ENCODE data around the gene SORCS3. TPM values are rescaled to one million over a fixed set of nuclear protein-coding genes. Genes with fewer than 3 reads are reported as not detected.
"Not testable (repeated sequence)": the region's sequence is repeated elsewhere in the genome, so short reads cannot be mapped to it uniquely, and the experiment has no call there.

SORCS3 gene
- total RNA-seq, 1 donor from 2014 or later = 0.31 TPM

DNA sequence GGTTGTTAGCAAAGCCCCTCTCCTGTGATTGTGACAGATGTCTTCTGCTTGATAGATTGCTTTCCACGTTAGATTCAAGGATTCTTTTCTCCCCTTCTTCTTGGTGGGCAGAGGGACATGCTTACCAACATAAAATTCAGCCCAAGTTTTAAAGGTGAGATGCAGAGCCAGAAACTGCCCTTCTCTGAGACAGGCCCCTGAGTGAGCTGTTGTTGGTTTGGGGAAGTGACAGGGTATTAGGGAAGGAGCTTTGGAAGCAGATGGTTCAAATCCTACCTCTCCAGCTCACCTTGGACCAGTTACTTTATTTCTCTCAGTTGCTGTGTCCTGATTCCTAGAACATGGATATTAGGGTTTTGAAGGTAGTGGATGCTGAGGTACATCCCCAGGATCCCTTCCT, 53.0 kb downstream of the SORCS3 start:
- no peak overlapping the region for H3K27ac Mint-ChIP-seq
- DNase-seq (ENCODE audit: low spot score, unreplicated experiment) = no peak
- peaks cover 16% of the 10 kb centered on the region for H3K27me3 Mint-ChIP-seq
- H3K9me3 Mint-ChIP-seq (ENCODE audit: low read depth) = no peaks in the 10 kb centered on the region
- TF ChIP-seq CTCF (IDR thresholded peaks at IDR 0.05; ENCODE audit: unreplicated experiment) = no peak
- H3K36me3 Mint-ChIP-seq (ENCODE audit: insufficient read depth) = no peaks in the 10 kb centered on the region
- no peak overlapping the region for H3K4me3 Mint-ChIP-seq (ENCODE audit: low read depth)
- no peaks in the 10 kb centered on the region for H3K4me1 Mint-ChIP-seq (ENCODE audit: low read depth)

- H3K27ac Mint-ChIP-seq; H3K4me3 Mint-ChIP-seq (ENCODE audit: low read depth): not testable (repeated sequence)
These were observed 62.2 kb downstream of the SORCS3 start for GRCh38 chr10:104703262-104703661.

DNA sequence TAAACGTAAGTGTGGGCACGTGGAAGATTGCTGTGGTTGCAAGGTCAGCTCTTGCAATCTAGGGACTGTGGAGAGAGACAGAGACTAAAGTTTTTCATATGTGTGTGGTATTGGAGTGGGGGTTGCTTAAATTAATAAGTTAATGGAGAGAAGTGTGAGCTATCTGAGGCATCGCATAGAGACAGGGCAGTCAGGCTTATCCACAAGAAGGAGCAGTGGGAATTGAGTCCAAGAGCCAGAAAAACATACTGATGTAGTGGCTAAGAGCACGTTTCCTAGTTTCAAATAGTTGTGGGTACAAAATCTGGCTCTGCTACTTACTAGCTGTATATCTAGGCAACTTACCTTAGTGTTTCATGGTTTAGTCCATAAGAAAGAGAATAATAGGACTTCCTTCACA, 65.8 kb downstream of the SORCS3 start:
- Mint-ChIP-seq H3K27me3 (no peaks in the 10 kb centered on the region), H3K27ac (no peak overlapping the region), H3K36me3 (ENCODE audit: insufficient read depth) (no peaks in the 10 kb centered on the region), H3K4me3 (ENCODE audit: low read depth) (no peak overlapping the region), H3K4me1 (ENCODE audit: low read depth) (peaks cover 3% of the 10 kb centered on the region), H3K9me3 (ENCODE audit: low read depth) (no peaks in the 10 kb centered on the region)
- no peak for TF ChIP-seq CTCF (IDR thresholded peaks at IDR 0.05; ENCODE audit: unreplicated experiment)
- DNase-seq (ENCODE audit: low spot score, unreplicated experiment) = no peak

More at GRCh38 chr10:104703262-104703661, 62.2 kb downstream of the SORCS3 start:
- DNase-seq (ENCODE audit: low spot score, unreplicated experiment); H3K4me1 Mint-ChIP-seq (ENCODE audit: low read depth); H3K9me3 Mint-ChIP-seq (ENCODE audit: low read depth); H3K27me3 Mint-ChIP-seq; H3K36me3 Mint-ChIP-seq (ENCODE audit: insufficient read depth): not testable (repeated sequence)

DNA sequence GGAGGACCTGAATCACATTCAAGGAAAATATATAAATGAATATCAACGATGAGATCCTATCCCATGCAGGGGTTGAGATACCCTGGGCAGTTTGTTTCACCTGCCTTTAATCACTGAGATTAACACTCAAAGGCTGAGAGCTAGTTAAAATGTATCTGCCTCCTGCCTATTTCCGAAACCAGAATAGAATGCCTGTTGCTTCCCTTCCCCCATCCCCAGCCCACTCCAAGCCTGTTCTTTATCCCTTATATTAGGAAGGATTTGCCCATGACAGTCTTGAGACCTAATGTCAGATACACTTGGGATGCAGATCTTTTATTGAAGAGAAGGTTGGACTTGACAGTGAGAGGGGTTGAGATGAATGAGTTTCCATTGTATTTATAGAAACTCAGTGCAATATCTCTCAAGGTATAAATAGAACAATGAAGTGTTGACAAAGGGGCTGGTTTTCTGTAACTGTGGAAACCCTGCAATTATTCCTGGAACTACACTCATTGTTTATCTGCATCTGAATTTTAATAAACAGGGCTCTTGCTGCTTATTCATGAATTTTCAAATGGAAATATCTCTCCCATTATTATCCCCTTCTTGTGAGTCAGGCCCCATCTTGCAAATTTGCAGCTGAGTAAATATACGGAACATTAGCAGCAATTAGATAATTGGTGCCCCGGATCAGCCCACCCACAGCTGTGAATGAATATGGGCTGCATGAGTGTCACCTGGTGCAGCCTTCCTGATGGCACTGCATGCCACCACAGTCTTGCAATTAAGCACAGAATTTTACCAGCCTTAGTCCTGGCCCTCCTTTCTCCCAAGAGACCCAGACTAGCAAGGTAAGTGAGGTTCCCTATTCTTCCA, 66.7 kb downstream of the SORCS3 start:
- no peaks in the 10 kb centered on the region for H3K9me3 Mint-ChIP-seq (ENCODE audit: low read depth)
- no peaks in the 10 kb centered on the region for H3K27me3 Mint-ChIP-seq
- DNase-seq (ENCODE audit: low spot score, unreplicated experiment) = no peak
- no peaks in the 10 kb centered on the region for H3K36me3 Mint-ChIP-seq (ENCODE audit: insufficient read depth)
- no peak for TF ChIP-seq CTCF (IDR thresholded peaks at IDR 0.05; ENCODE audit: unreplicated experiment)
- H3K4me3 Mint-ChIP-seq (ENCODE audit: low read depth) = no peak overlapping the region
- H3K27ac Mint-ChIP-seq = no peak overlapping the region
- peaks cover 3% of the 10 kb centered on the region for H3K4me1 Mint-ChIP-seq (ENCODE audit: low read depth)

DNA sequence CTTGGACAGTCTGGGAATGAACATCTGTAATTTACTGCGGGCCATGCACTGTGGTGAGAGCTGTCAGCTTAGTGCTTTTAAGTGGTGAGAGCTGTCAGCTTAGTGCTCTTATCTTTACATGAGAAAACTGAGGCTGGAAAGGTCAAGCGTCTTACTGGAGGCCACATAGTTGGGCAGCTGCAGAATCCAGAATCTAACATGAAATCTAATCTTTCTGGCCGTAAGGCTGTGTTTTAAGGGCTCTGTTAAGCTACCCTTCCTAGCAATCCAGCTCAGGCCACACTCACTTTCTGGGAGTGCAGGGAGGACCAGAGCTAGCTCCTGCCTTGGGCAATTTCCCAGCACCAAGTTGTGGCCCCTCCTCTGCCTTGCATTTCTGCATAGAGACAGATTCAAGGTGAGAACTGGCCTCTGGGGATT, 70.2 kb downstream of the SORCS3 start:
- TF ChIP-seq CTCF (IDR thresholded peaks at IDR 0.05; ENCODE audit: unreplicated experiment) = no peak
- H3K4me1 Mint-ChIP-seq (ENCODE audit: low read depth) = peaks cover 3% of the 10 kb centered on the region
- no peak for DNase-seq (ENCODE audit: low spot score, unreplicated experiment)
- H3K27ac Mint-ChIP-seq = no peak overlapping the region
- no peaks in the 10 kb centered on the region for H3K36me3 Mint-ChIP-seq (ENCODE audit: insufficient read depth)
- no peak overlapping the region for H3K4me3 Mint-ChIP-seq (ENCODE audit: low read depth)
- no peaks in the 10 kb centered on the region for H3K9me3 Mint-ChIP-seq (ENCODE audit: low read depth)
- no peaks in the 10 kb centered on the region for H3K27me3 Mint-ChIP-seq

- H3K4me1 Mint-ChIP-seq (ENCODE audit: low read depth); DNase-seq (ENCODE audit: low spot score, unreplicated experiment); H3K9me3 Mint-ChIP-seq (ENCODE audit: low read depth); H3K4me3 Mint-ChIP-seq (ENCODE audit: low read depth); H3K27ac Mint-ChIP-seq; H3K36me3 Mint-ChIP-seq (ENCODE audit: insufficient read depth): not testable (repeated sequence)
- peaks cover 11% of the 10 kb centered on the region for H3K27me3 Mint-ChIP-seq
These were observed 89.5 kb downstream of the SORCS3 start for GRCh38 chr10:104730593-104730992.

All from progenitor cell of endocrine pancreas (in vitro differentiated cells).